ENCODE results near the gene RAD51B. TPM values are rescaled to one million over a fixed set of nuclear protein-coding genes. Genes with fewer than 3 reads are reported as not detected.

Gene RAD51B
- total and polyA plus RNA-seq, 4 donors, result 2.8 to 39.6 (median 13.3) TPM; not detected in 1

DNA sequence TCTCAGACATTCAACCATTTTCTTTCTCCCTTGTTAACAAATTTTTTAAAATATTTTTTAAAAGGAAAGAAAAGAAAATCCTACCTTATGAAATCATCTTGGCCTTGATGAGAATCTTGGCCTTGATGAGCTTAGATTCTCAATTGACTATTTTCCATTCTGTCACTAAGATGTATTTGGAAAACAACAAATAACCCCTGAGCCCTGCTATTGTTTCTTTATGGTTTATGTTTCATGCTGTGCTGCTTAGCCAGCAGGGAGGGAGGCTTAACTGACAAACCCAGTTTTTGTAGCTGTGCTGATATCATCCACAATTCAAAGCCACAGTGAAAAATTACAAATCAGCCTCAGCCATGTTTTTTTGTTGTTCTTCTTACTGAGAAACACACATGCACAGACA is 404.1 kb downstream of the RAD51B start:
- intact Hi-C loops (cut with DNase I), result no loop called here
- Histone ChIP-seq H3K4me3 (ENCODE audit: low read length in 2 of 2) (no peak overlapping the region), H3K27ac (ENCODE audit: low read depth in 1 of 2, low read length in 2 of 2) (no peak overlapping the region), H3K4me1 (ENCODE audit: control insufficient read depth in 1 of 2, insufficient read depth in 2 of 2, low read length in 2 of 2) (no peaks in the 10 kb centered on the region), H3K36me3 (ENCODE audit: control insufficient read depth in 1 of 2, insufficient read depth in 2 of 2, low read length in 1 of 2) (no peaks in the 10 kb centered on the region), H3K27me3 (ENCODE audit: control insufficient read depth in 1 of 2, insufficient read depth in 2 of 2, low read length in 1 of 2) (no peaks in the 10 kb centered on the region), H3K9me3 (ENCODE audit: control insufficient read depth, low read length) (no peaks in the 10 kb centered on the region)
- ATAC-seq (ENCODE audit: low FRiP score) (no peak), DNase-seq (no peak)

DNA sequence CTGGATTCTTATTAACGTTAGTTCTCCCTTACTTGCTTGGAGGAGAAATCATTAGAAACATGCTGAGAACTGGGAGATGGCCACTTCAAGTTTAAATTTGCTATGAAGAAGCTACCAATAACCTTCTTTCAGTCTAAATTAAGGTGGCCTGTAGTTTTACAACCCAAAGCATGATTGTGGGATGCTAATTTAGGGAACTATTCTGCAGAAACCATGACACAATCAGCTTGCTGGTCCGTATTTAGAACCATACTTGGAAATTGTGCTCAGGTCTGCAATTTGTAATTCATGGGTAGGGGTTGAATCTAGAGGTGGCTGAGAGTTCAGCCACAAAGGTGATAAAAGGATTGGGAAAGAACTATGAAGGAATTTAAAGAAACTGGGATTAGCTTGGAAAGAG is 405.7 kb downstream of the RAD51B start:
- no peak overlapping the region for H3K4me3 ChIP-seq (ENCODE audit: low read length in 2 of 2)
- H3K9me3 ChIP-seq (ENCODE audit: control insufficient read depth, low read length), result no peaks in the 10 kb centered on the region
- H3K27ac ChIP-seq (ENCODE audit: low read depth in 1 of 2, low read length in 2 of 2), result no peak overlapping the region
- H3K4me1 ChIP-seq (ENCODE audit: control insufficient read depth in 1 of 2, insufficient read depth in 2 of 2, low read length in 2 of 2), result no peaks in the 10 kb centered on the region
- ATAC-seq (ENCODE audit: low FRiP score), result no peak
- no peaks in the 10 kb centered on the region for H3K27me3 ChIP-seq (ENCODE audit: control insufficient read depth in 1 of 2, insufficient read depth in 2 of 2, low read length in 1 of 2)
- no peaks in the 10 kb centered on the region for H3K36me3 ChIP-seq (ENCODE audit: control insufficient read depth in 1 of 2, insufficient read depth in 2 of 2, low read length in 1 of 2)
- intact Hi-C loops (cut with DNase I), result no loop called here
- DNase-seq, result no peak
- WGBS, 2 donors, result 66 to 67% methylated on average over 2 of the region's 2 CpGs

DNA sequence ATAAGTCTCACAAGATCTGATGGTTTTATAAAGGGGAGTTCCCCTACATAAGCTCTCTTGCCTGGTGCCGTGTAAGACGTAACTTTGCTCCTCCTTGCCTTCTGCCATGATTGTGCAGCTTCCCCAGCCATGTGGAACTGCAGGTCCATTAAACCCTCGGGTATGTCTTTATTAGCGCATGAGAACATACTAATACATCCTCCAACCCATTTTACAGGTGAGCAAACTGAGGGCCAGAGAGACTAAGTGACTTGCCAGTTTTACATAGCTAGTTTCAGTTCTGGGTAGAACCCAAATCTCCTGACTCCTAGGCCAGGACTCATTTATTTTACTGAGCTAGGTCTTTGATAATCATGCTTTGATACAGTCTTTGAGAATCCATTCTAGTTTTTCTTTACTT is 406.9 kb downstream of the RAD51B start:
- no peaks in the 10 kb centered on the region for H3K27me3 ChIP-seq (ENCODE audit: control insufficient read depth in 1 of 2, insufficient read depth in 2 of 2, low read length in 1 of 2)
- H3K9me3 ChIP-seq (ENCODE audit: control insufficient read depth, low read length), result no peaks in the 10 kb centered on the region
- H3K36me3 ChIP-seq (ENCODE audit: control insufficient read depth in 1 of 2, insufficient read depth in 2 of 2, low read length in 1 of 2), result no peaks in the 10 kb centered on the region
- WGBS, 2 donors, result 97 to 98% methylated on average over 4 of the region's 4 CpGs
- intact Hi-C loops (cut with DNase I), result no loop called here
- H3K4me3 ChIP-seq (ENCODE audit: low read length in 2 of 2), result no peak overlapping the region
- DNase-seq (no peak), ATAC-seq (ENCODE audit: low FRiP score) (no peak)
- no peak overlapping the region for H3K27ac ChIP-seq (ENCODE audit: low read depth in 1 of 2, low read length in 2 of 2)
- H3K4me1 ChIP-seq (ENCODE audit: control insufficient read depth in 1 of 2, insufficient read depth in 2 of 2, low read length in 2 of 2), result peaks cover 0 to 3% of the 10 kb centered on the region in 2 donors

DNA sequence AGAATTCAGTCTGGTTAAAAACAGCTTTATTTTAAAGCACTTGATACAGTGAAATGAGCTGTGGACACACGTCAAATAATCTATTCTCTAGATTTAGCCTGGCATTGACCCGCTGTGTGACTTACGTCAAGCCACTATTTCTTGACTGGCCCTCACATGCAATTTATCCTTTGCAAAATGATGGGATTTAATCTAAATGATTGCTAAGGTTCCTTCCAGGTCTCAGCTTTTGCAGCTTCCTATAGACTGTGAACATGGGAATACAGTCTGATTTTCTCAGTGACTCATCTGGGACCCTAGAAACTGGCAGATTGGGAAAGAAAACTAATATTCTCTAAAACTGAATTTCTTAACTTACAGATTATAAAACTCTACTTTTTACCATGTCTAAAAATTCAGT is 409.1 kb downstream of the RAD51B start:
- DNase-seq (no peak), ATAC-seq (ENCODE audit: low FRiP score) (no peak)
- intact Hi-C loops (cut with DNase I), result no loop called here
- Histone ChIP-seq H3K27me3 (ENCODE audit: control insufficient read depth in 1 of 2, insufficient read depth in 2 of 2, low read length in 1 of 2) (no peaks in the 10 kb centered on the region), H3K27ac (ENCODE audit: low read depth in 1 of 2, low read length in 2 of 2) (no peak overlapping the region), H3K4me3 (ENCODE audit: low read length in 2 of 2) (no peak overlapping the region), H3K9me3 (ENCODE audit: control insufficient read depth, low read length) (no peaks in the 10 kb centered on the region), H3K36me3 (ENCODE audit: control insufficient read depth in 1 of 2, insufficient read depth in 2 of 2, low read length in 1 of 2) (no peaks in the 10 kb centered on the region), H3K4me1 (ENCODE audit: control insufficient read depth in 1 of 2, insufficient read depth in 2 of 2, low read length in 2 of 2) (peaks cover 0 to 3% of the 10 kb centered on the region in 2 donors)
- WGBS, 2 donors, result 93 to 95% methylated on average over 3 of the region's 3 CpGs

DNA sequence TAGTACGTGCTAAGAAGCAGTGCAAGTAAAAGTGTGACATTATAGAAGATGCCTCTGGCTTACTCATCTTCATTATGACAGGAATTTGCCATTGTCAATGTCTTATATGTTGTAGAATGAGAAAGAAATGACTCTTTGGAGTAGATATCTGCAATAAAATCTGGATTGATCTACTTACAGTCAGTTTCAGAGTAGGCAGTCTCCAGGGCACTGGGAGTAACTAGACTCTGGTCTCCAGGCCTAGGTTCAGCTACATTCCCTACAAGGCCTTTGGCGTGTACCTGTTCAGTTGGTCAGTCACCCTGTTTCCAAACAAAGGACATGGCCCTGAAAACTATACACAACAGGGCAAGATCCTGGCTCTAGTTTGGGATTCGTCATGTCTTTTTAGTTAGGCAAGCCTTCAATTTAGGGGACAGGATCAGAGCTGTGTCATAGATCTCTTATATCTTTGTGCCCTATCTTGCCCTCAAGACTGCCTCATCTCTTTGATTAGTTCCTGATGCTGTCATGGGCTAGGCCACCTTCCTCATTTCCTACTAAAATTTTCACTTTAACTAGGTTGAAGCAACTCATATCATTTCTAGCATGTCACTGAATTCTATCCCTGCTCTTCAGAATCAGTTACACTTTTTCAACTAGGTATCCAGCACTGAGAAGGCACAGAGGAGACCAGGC is 410.0 kb downstream of the RAD51B start:
- Histone ChIP-seq H3K27ac (ENCODE audit: low read depth in 1 of 2, low read length in 2 of 2) (no peak overlapping the region), H3K4me3 (ENCODE audit: low read length in 2 of 2) (no peak overlapping the region), H3K27me3 (ENCODE audit: control insufficient read depth in 1 of 2, insufficient read depth in 2 of 2, low read length in 1 of 2) (no peaks in the 10 kb centered on the region), H3K36me3 (ENCODE audit: control insufficient read depth in 1 of 2, insufficient read depth in 2 of 2, low read length in 1 of 2) (no peaks in the 10 kb centered on the region), H3K4me1 (ENCODE audit: control insufficient read depth in 1 of 2, insufficient read depth in 2 of 2, low read length in 2 of 2) (peaks cover 0 to 3% of the 10 kb centered on the region in 2 donors), H3K9me3 (ENCODE audit: control insufficient read depth, low read length) (no peaks in the 10 kb centered on the region)
- DNase-seq, result no peak
- intact Hi-C loops (cut with DNase I), result loop anchor here in 1 of 2 donors (5.0 kb wide), 1 partner anchor 287 kb away; no protein-coding TSS in a partner anchor
- WGBS, 2 donors, result 99% methylated on average over 3 of the region's 3 CpGs
- ATAC-seq (ENCODE audit: low FRiP score), result no peak

DNA sequence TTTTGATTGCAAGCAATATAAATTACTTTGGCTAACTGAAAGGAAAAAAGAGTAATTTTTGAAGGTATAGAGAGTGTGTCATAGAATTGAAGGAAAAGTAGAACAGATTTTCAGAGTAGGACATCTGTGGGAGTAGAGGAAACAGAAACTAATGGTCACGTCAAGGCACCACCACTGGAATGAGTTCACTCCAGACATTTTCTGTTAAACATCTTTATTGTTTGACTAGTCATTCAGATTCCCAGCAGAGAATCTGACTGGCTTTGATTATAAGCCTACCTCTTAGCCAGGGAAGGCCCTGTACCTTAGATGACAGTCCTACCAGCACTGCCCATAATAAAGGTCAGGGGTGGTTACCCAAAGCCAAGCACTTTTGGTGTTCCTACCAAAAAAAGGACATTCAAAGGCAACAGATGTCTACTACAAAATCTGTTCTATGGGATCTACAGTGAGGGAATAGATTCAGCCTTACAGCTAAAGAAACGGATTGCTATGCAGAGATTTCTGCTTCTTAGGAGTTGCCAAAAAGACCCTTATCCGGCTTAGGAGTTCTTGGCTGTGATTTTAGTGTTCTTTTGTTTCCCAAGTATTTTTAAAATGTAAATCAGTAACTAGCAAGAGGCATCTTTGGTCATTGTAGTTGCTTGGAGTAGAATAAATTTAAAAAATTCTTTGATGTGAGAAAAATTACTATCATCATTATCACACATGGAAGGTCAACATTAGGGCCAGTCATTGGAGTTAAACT is 410.8 kb downstream of the RAD51B start:
- Histone ChIP-seq H3K4me3 (ENCODE audit: low read length in 2 of 2) (no peak overlapping the region), H3K27ac (ENCODE audit: low read depth in 1 of 2, low read length in 2 of 2) (peak overlapping the region in 1 of 2 donors; percentile 28), H3K27me3 (ENCODE audit: control insufficient read depth in 1 of 2, insufficient read depth in 2 of 2, low read length in 1 of 2) (no peaks in the 10 kb centered on the region), H3K9me3 (ENCODE audit: control insufficient read depth, low read length) (no peaks in the 10 kb centered on the region), H3K36me3 (ENCODE audit: control insufficient read depth in 1 of 2, insufficient read depth in 2 of 2, low read length in 1 of 2) (no peaks in the 10 kb centered on the region), H3K4me1 (ENCODE audit: control insufficient read depth in 1 of 2, insufficient read depth in 2 of 2, low read length in 2 of 2) (peaks cover 0 to 3% of the 10 kb centered on the region in 2 donors)
- intact Hi-C loops (cut with DNase I), result loop anchor here in 1 of 2 donors (5.0 kb wide), 1 partner anchor 288 kb away; no protein-coding TSS in a partner anchor
- ATAC-seq (ENCODE audit: low FRiP score) (no peak), DNase-seq (no peak)
- 47 to 65% methylated on average over 3 of the region's 3 CpGs for WGBS, 2 donors

DNA sequence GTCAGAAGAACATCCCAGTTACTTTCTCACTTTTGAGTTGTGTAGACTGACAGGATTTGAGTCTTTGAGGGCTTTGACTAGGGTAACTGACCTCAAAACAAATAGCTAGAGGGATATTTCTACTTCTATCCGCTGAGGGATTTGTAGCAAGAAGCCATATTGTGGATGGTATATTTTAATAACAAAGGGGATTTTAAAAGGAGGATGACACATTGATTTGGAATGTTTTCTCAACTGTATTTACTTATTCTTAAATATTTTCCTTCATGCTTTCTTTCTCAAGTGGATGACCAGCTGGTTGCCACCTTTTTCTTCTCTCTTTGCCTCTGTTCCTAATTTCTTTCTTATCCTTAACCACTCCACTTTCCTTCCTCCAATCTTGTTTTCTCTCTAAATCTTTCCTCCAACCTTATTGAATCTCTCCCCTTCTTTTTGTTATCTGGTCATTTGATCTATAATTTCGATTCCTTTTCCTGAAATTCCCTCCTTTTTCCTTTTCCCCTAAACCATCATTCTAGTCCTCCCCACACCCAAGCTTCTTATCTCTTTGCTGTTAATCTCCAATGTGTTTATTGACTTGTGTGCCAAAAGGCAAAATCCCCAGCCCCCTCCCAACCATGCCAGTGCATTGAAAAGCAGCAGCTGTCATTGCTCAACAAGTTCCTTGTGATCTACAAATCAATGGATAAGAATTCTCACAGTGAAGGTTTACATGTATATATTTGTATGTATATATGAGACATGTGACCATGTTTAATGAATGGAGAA is 411.6 kb downstream of the RAD51B start:
- H3K27ac ChIP-seq (ENCODE audit: low read depth in 1 of 2, low read length in 2 of 2), result peak overlapping the region in 1 of 2 donors; percentile 28
- ATAC-seq (ENCODE audit: low FRiP score) (no peak), DNase-seq (no peak)
- no peaks in the 10 kb centered on the region for H3K27me3 ChIP-seq (ENCODE audit: control insufficient read depth in 1 of 2, insufficient read depth in 2 of 2, low read length in 1 of 2)
- intact Hi-C loops (cut with DNase I), result loop anchor here in 1 of 2 donors (5.0 kb wide), 1 partner anchor 289 kb away; no protein-coding TSS in a partner anchor
- H3K4me3 ChIP-seq (ENCODE audit: low read length in 2 of 2), result no peak overlapping the region
- H3K9me3 ChIP-seq (ENCODE audit: control insufficient read depth, low read length), result no peaks in the 10 kb centered on the region
- peaks cover 0 to 3% of the 10 kb centered on the region in 2 donors for H3K4me1 ChIP-seq (ENCODE audit: control insufficient read depth in 1 of 2, insufficient read depth in 2 of 2, low read length in 2 of 2)
- WGBS, 2 donors, result 79 to 80% methylated on average over 2 of the region's 2 CpGs
- no peaks in the 10 kb centered on the region for H3K36me3 ChIP-seq (ENCODE audit: control insufficient read depth in 1 of 2, insufficient read depth in 2 of 2, low read length in 1 of 2)

DNA sequence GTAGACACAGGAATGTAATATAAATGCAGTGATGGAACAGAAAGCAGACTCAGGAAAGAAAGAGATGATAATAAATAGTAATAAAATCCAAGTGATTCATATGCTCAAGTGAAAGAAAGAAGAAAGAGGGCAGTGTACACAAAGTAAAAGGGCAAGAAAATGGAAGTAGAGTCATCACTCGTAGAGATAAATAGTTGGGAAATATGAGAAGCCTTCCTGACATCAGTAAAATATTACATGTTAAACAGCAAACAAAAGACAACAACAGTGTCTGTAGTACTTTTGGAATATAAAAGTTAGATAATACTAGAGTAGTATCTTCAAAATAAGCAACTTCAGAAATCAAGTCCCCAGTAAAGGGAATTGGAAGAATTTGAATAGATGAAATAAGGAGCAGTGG is 412.3 kb downstream of the RAD51B start:
- WGBS, 2 donors, result 45 to 47% methylated on average over 1 of the region's 1 CpG
- H3K4me3 ChIP-seq (ENCODE audit: low read length in 2 of 2), result no peak overlapping the region
- H3K27ac ChIP-seq (ENCODE audit: low read depth in 1 of 2, low read length in 2 of 2), result peak overlapping the region in 1 of 2 donors; percentile 19
- no peak for DNase-seq
- intact Hi-C loops (cut with DNase I), result loop anchor here in 1 of 2 donors (5.0 kb wide), 1 partner anchor 290 kb away; no protein-coding TSS in a partner anchor
- peaks cover 0 to 3% of the 10 kb centered on the region in 2 donors for H3K4me1 ChIP-seq (ENCODE audit: control insufficient read depth in 1 of 2, insufficient read depth in 2 of 2, low read length in 2 of 2)
- H3K9me3 ChIP-seq (ENCODE audit: control insufficient read depth, low read length), result no peaks in the 10 kb centered on the region
- no peaks in the 10 kb centered on the region for H3K27me3 ChIP-seq (ENCODE audit: control insufficient read depth in 1 of 2, insufficient read depth in 2 of 2, low read length in 1 of 2)
- H3K36me3 ChIP-seq (ENCODE audit: control insufficient read depth in 1 of 2, insufficient read depth in 2 of 2, low read length in 1 of 2), result no peaks in the 10 kb centered on the region
- peak; percentile 39 for ATAC-seq (ENCODE audit: low FRiP score)

Measured in aorta (tissue), 5 donors.